Naive thymus-derived CD8-positive, alpha-beta T cell (primary cell): ENCODE results near the gene CTIF. TPM values are rescaled to one million over a fixed set of nuclear protein-coding genes. Genes with fewer than 3 reads are reported as not detected.
A peak's percentile ranks its signal among the peaks of the same experiment; 100 is the strongest.

Experiments used
- ATAC-seq, 2 donors: fragments of 150-1000 bp; cut with Tn5 transposase in 1 of 2; sonication (Bioruptor Pico), chemical (Tn5 transposase) in 1 of 2; 1 replicate in 1 of 2; 2 replicates in 1 of 2; pipeline ENCODE4 v1.10.0; 2021; ENCODE audit warnings: mild to moderate bottlenecking in 2 of 2, moderate library complexity in 2 of 2
- POLR2A ChIA-PET: fragments of 350-600 bp; sonication (Branson Sonifier 250); formaldehyde crosslinking; loops from one replicate; lab custom pipeline; 2021; ENCODE audit warnings: antibody characterized with exemption; lab: Charles Lee
- DNase-seq, 10 donors: peaks; one replicate each; pipeline versions ENCODE4 v3.0.0 to v3.0.0-alpha.2; 2020 to 2022
- H3K27ac Mint-ChIP-seq, 10 donors: one replicate each; pipeline ENCODE4 v1.8.0; 2020 to 2022; ENCODE audit warnings: mild to moderate bottlenecking in 10 of 10, mixed read lengths in 10 of 10, moderate library complexity in 4 of 10, inconsistent platforms in 1 of 10
- H3K27me3 Mint-ChIP-seq, 5 donors: one replicate each; pipeline ENCODE4 v1.8.0; 2021 to 2022; ENCODE audit warnings: mixed read lengths in 5 of 5
- H3K36me3 Mint-ChIP-seq, 3 donors: one replicate each; pipeline ENCODE4 v1.8.0; 2020 to 2022; ENCODE audit warnings: mixed read lengths in 3 of 3, mild to moderate bottlenecking in 2 of 3, inconsistent platforms in 1 of 3
- H3K4me1 Mint-ChIP-seq, 4 donors: one replicate each; pipeline ENCODE4 v1.8.0; 2021 to 2022; ENCODE audit warnings: mixed read lengths in 4 of 4
- H3K4me3 Mint-ChIP-seq, 10 donors: one replicate each; pipeline ENCODE4 v1.8.0; 2020 to 2022; ENCODE audit warnings: mild to moderate bottlenecking in 10 of 10, mixed read lengths in 10 of 10, moderate library complexity in 6 of 10, inconsistent platforms in 1 of 10
- H3K9me3 Mint-ChIP-seq, 9 donors: one replicate each; pipeline ENCODE4 v1.8.0; 2020 to 2022; ENCODE audit warnings: mixed read lengths in 9 of 9, mild to moderate bottlenecking in 3 of 9, inconsistent platforms in 1 of 9, moderate library complexity in 1 of 9
- polyA plus RNA-seq, 3 donors: library from polyadenylated mRNA; unstranded; fragments of 300-500 nt; fragmentation: Illumina TruSeq; gene quantifications; one replicate each; pipeline ENCODE4 v1.2.3, GENCODE V29; 2021
- total RNA-seq, 8 experiments: library from RNA in 2 of 8; stranded (reverse) in 2 of 8; gene quantifications; one replicate each; pipeline ENCODE4 v1.2.3 and lab custom pipeline; 2021 to 2026

The CTIF gene
- total and polyA plus RNA-seq, 5 experiments from 2014 or later = 0.06 to 3.4 (median 2.0) TPM; not detected in 2

DNA sequence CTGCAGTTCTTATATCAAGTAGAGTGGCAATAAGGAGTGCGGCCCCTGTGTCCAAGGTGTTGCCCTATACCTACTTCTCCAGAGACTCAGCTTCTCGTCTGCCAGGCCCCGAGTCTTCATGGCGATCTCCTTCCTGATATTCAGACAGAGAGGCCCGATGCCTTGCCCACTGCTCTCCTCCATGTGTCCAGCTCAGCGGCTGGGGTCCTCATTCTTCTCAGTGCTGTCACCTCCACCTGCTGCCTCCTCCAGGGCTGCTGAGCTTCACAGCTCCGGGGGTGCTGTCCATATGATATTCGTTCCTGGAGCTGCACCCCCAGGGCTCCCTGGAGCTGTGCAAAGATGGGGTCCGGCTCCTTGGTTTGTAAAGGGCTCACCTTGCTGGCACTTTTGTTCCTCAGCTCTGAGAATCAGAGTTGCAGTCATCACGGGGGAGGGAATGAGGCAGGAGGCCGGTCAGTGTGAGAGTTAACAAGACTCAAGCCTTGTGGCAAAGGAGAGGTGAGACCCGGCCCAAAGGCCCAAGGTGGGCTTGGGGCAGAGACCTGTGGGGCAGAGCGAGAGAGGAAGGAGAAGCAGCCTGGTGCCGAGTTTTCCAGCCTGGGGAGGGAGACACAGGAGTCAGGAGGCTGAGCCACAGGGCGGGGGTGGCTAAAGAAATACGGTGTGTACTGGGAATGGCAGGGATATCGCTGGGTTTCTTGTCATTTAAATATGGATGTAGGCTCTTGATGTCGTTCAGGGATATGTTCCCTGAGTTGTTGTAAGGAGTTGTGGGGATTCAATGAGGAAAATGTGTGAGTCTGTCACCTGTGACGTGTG is 120.6 kb downstream of the CTIF start:
- no peak for ATAC-seq
- Mint-ChIP-seq H3K4me3 (no peak overlapping the region), H3K36me3 (no peaks in the 10 kb centered on the region), H3K27ac (no peak overlapping the region), H3K4me1 (peaks cover 0 to 4% (median 0%) of the 10 kb centered on the region in 4 donors), H3K9me3 (no peaks in the 10 kb centered on the region), H3K27me3 (peaks cover 3 to 13% (median 3%) of the 10 kb centered on the region in 5 donors)
- POLR2A ChIA-PET = no interaction called here
- DNase-seq = no peak

DNA sequence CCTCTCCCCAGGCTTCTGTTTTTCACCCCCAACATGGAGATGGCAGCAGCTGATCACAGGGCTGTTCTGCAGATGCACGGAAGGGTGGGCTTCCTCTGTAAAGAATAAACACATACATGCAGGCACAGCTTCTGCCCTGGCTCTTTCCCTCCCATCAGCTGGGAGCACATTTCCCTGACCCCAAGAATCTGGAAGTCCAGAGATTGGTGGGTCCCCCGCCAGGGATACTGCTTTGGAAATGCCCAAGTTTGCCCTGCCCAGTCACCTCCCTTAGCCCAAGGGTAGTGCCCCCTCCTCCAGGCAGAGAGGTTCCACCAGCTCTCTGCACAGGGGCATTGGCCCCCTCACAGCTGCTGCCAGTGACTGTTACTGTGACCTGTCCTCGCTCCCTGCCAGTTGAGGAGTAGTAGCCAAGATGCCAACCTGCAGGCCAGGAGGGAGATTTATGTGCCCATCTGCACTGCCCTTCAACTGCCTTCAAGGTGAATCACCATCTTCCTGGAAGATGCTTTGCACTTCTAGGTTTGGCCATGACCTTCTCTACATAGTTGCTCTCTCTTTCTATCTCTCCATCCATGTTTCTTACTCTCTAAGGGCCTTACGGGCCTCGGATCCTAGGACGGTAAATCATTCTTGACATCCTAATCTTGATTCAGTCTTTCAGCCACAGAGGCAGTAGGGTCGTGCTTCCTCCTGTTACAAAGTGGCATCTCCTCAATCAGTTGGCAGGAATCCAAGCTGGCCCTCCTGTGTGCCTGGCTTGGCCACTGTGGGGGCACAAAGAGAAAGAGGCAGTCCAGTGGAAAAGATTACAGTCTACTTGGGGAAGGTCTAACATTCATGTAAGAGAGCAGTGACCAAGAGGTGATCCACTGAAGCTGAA is 121.8 kb downstream of the CTIF start:
- ATAC-seq = no peak
- H3K27ac Mint-ChIP-seq = no peak overlapping the region

DNA sequence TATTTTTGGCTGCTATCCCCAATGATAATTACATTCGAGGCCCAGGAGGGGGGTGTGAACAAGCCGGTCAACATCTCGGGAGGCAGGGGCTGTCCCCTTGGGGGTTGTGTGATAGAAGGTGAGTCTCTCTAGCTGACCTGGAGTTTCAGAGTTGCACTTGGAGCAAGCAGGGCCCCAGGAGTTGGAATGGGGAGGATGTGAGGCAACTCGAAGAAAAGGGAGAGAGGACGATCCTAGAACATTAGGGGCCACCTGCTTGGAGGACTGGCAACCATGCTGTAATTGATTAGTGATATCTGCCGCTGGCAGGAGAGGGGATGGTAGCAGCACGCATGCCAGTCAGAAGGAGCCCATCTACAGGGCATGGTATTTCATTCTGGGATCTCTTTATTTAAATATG is 122.6 kb downstream of the CTIF start:
- no peak overlapping the region for H3K4me3 Mint-ChIP-seq
- ATAC-seq = no peak
- peak overlapping the region in 2 of 10 donors; percentile 6 to 64 for H3K27ac Mint-ChIP-seq
- no peak for DNase-seq
- POLR2A ChIA-PET = no interaction called here
- peaks cover 0 to 11% (median 0%) of the 10 kb centered on the region in 3 donors for H3K36me3 Mint-ChIP-seq
- H3K27me3 Mint-ChIP-seq = peaks cover 3 to 21% (median 8%) of the 10 kb centered on the region in 5 donors
- peaks cover 0 to 4% (median 0%) of the 10 kb centered on the region in 4 donors for H3K4me1 Mint-ChIP-seq
- H3K9me3 Mint-ChIP-seq = peaks cover 0 to 12% (median 4%) of the 10 kb centered on the region in 9 donors

More for the DNA sequence above, 121.8 kb downstream of the CTIF start:
- no peak overlapping the region for H3K4me3 Mint-ChIP-seq
- DNase-seq = no peak
- peaks cover 0 to 5% (median under 1%) of the 10 kb centered on the region in 9 donors for H3K9me3 Mint-ChIP-seq
- H3K27me3 Mint-ChIP-seq = peaks cover 3 to 13% (median 5%) of the 10 kb centered on the region in 5 donors
- peaks cover 0 to 4% (median 0%) of the 10 kb centered on the region in 4 donors for H3K4me1 Mint-ChIP-seq
- peaks cover 0 to 2% (median 0%) of the 10 kb centered on the region in 3 donors for H3K36me3 Mint-ChIP-seq
- POLR2A ChIA-PET = interaction anchor here (0.5 kb wide), 1 partner anchor 794 kb away, joined by 6 read pairs; no protein-coding TSS in a partner anchor

DNA sequence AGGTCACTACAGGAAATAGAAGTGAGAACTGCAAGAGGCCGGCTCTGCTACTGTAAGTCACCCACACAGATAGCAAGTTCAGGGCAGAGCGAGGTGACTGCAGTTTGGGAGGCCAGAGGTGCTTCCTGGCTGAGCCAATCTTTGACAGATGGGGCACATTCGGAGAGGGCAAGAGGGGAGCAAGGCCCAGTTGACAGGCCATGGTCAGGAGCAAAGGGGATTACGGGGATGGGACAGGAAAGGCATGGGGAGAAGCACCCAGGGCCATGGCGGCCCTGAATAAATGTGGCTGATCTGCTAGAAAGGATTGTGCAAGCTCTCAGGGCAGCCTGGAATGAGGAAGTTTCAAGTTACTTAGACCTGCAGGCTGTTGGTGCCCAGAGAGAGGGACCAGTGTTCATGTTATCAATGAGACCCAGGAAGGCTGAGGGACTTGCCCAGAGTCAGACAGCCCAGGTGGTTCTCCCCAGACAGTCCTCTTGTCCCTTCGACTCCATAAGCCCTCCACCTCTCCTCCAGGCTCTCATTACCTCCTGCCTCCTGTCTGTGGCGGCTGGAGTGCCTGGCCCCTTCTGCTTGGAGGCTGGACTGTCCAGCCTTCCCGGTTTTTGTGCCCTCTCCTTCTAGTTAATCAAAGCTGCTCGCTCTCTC is 123.3 kb downstream of the CTIF start:
- ATAC-seq (no peak), DNase-seq (no peak)
- H3K4me1 Mint-ChIP-seq = peaks cover 0 to 4% (median 0%) of the 10 kb centered on the region in 4 donors
- H3K4me3 Mint-ChIP-seq = no peak overlapping the region
- H3K9me3 Mint-ChIP-seq = peaks cover 0 to 12% (median 4%) of the 10 kb centered on the region in 9 donors
- peaks cover 3 to 22% (median 8%) of the 10 kb centered on the region in 5 donors for H3K27me3 Mint-ChIP-seq
- peak overlapping the region in 1 of 10 donors; percentile 64 for H3K27ac Mint-ChIP-seq
- peaks cover 0 to 12% (median 0%) of the 10 kb centered on the region in 3 donors for H3K36me3 Mint-ChIP-seq
- POLR2A ChIA-PET = no interaction called here

DNA sequence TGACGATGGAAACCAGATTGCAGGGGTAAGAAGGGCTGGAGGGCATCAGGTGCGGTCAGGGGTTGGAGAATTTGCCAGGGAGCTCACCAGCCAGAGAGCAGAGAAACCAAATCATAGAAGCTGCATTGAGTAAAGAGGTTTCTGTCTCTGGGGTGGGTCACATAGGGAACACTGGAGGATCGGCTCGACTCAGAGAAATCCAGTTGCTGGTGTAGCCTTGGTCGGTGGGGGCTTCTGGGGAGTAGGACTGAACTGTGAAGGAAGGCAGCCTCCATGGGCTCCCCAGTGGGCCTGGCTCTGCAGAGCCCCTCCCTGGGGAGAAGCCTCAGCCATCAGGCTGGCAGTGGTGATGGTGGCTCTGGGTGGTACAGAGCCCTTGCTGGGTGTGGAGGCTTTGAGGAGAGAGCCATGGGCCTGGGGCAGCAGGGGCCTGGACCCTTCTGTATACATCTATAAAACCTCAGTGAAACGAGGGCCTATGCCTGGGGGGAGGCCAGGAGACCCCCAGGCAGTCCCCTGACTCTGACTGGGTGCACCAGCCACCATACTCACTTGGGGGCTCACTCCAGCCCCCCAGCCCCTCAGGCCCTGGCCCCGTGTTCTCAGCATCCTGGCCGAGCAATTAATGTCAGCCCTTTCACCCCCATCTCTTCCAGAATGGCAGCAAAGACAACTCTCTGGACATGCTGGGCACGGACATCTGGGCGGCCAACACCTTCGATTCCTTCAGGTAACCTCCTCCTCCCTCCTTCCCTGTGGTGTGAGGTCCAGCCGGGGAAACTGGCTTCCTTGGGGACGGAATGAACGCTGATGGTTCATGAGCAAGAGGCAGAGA is 124.5 kb downstream of the CTIF start:
- Mint-ChIP-seq H3K27me3 (peaks cover 3 to 22% (median 8%) of the 10 kb centered on the region in 5 donors), H3K4me3 (no peak overlapping the region), H3K9me3 (peaks cover 0 to 12% (median 4%) of the 10 kb centered on the region in 9 donors), H3K4me1 (peaks cover 0 to 4% (median 0%) of the 10 kb centered on the region in 4 donors), H3K27ac (no peak overlapping the region), H3K36me3 (peaks cover 0 to 12% (median 0%) of the 10 kb centered on the region in 3 donors)
- ATAC-seq (no peak), DNase-seq (no peak)
- POLR2A ChIA-PET = no interaction called here

DNA sequence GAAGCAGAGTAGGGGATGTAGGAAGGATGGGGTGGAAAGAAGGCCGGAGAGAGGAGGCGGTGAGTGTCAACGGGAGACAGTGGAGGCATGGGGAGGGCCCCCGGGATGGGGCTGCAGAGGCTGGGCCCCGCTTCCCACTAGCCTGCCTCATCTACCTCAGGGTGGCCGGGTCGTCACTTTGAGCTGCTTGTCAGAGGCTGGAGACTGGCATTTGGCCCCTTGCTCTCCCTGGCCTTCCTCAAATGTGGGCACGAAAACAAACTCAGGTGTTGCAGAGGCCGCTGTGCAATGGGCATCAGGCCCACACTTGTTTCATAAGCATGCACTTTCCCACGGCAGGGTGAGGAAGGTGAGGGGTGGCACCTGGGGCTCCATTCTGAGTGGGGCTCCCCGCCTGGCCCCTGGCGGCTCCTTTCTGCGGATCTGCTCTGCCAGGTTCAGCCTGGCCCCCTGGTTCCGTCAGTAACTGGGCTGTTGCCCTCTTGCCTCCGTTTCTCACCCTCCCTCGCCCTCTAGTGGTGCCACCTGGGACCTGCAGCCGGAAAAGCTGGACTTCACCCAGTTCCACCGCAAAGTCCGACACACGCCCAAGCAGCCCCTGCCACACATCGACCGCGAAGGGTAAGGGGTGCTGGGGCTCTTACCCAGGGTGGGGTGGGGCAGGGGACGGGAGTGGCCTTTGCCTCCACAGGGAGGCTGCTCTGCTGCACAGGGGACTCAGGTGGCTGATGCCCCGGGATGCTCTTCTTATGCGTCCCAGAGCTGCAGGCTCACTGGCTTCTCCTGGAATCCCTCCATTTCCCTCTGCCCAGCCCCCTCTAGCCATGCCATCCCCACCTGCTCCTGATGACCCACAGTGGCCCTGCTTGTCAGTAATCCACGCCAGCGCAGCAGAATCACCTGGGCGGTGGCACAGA is 125.4 kb downstream of the CTIF start:
- H3K4me3 Mint-ChIP-seq = no peak overlapping the region
- peaks cover 0 to 4% (median 0%) of the 10 kb centered on the region in 4 donors for H3K4me1 Mint-ChIP-seq
- H3K27me3 Mint-ChIP-seq = peaks cover 3 to 22% (median 8%) of the 10 kb centered on the region in 5 donors
- ATAC-seq = no peak
- POLR2A ChIA-PET = no interaction called here
- H3K36me3 Mint-ChIP-seq = peaks cover 0 to 12% (median 0%) of the 10 kb centered on the region in 3 donors
- H3K9me3 Mint-ChIP-seq = peaks cover 0 to 12% (median 4%) of the 10 kb centered on the region in 9 donors
- H3K27ac Mint-ChIP-seq = no peak overlapping the region
- peak in 8 of 10 donors; percentile 6 to 34 (median 25) for DNase-seq

DNA sequence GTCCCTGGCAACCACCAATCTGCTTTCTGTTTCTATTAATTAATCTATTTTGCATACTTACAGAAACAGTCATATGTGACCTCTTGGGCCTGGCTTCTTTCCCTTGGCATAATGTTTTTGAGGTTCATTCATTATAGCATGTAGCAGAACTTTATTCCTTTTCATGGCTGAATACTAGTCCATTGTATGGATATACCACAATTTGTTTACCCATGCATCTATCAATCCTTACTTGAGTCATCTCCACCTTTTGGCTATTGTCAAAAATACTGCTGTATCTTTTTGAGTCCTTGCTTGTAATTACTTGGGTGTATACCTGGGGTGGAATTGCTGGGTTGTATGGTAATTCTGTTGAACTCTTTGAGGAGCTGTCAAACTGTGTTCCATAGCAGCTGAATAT is 126.8 kb downstream of the CTIF start:
- peaks cover 0 to 4% (median 0%) of the 10 kb centered on the region in 4 donors for H3K4me1 Mint-ChIP-seq
- no peak for ATAC-seq
- POLR2A ChIA-PET = no interaction called here
- H3K27me3 Mint-ChIP-seq = peaks cover 3 to 22% (median 8%) of the 10 kb centered on the region in 5 donors
- peaks cover 0 to 12% (median 0%) of the 10 kb centered on the region in 3 donors for H3K36me3 Mint-ChIP-seq
- peaks cover 0 to 12% (median 6%) of the 10 kb centered on the region in 9 donors for H3K9me3 Mint-ChIP-seq
- H3K4me3 Mint-ChIP-seq = no peak overlapping the region
- no peak overlapping the region for H3K27ac Mint-ChIP-seq
- DNase-seq = no peak

DNA sequence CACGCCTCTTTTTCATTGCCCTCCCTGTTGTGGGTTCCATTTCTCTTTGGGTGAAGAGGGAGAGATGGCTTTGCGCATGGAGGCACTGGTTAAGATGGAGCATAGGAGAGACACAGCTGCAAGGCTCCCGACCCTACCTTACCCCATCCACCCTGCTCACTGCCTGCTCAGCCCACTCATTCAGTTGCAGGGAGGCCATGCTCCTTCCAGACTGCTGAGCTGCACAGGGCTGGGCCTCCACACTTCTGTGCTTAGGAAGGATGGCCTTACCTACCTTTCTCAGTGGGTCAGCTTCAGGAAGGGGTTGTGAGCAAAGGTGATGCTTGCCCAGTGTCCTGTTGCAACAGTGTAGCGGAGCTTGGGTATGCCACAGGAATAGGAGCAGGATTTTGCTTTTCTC is 127.8 kb downstream of the CTIF start:
- H3K27me3 Mint-ChIP-seq = peaks cover 3 to 22% (median 8%) of the 10 kb centered on the region in 5 donors
- peaks cover 0 to 19% (median 8%) of the 10 kb centered on the region in 3 donors for H3K36me3 Mint-ChIP-seq
- H3K4me3 Mint-ChIP-seq = no peak overlapping the region
- no peak overlapping the region for H3K27ac Mint-ChIP-seq
- H3K4me1 Mint-ChIP-seq = peaks cover 0 to 4% (median 0%) of the 10 kb centered on the region in 4 donors
- POLR2A ChIA-PET = no interaction called here
- H3K9me3 Mint-ChIP-seq = peaks cover 3 to 21% (median 12%) of the 10 kb centered on the region in 9 donors
- DNase-seq (no peak), ATAC-seq (no peak)

DNA sequence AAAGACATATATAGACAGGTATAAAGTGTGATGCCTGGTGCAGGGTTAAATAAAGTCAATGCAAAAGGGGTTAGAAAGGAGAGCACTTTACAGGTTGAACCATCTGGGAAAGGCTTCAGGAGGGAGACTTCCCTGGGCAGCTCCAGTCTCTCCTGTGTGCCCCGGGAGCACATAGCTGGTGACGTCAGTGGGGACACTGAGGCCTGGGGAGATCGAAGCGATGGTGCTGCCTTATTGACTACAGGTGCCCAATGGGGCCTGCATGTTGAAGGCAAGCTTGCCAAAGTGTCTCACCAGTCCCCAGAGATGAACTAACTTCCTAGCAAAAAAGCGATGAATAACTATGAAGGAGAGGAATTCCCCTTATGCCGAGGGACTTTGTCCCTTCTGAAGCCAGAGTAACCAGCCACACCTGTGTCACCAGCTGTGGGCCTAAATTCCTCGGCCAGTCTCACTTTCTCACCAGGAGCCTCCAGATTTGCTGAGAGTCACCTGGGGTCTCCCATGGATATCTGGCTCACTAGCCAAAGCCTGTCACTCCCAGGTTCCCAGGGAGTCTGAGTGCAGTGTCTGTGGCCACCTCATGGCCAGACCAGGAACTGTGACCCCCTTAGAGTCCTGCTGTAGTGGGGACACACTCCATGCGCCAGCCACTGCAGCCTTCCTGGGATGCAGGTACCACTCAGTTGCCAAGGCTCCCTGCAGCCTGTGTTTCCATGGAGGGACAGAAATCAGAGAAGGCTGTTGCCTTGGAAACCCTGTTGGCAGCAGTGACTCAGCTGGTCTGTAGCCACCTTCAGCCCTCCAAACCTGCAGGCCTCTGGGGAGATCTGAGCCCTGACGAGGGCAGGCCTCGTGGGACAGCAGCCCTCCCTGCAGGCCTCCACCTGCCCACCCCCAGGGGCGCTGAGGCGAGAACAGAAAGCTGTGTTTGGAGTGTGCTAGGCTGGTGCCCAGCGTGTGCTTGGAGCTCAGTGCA is 128.7 kb downstream of the CTIF start:
- DNase-seq = no peak
- peaks cover 0 to 22% (median 10%) of the 10 kb centered on the region in 3 donors for H3K36me3 Mint-ChIP-seq
- no peak for ATAC-seq
- no peak overlapping the region for H3K4me3 Mint-ChIP-seq
- H3K27me3 Mint-ChIP-seq = peaks cover 3 to 20% (median 8%) of the 10 kb centered on the region in 5 donors
- no peak overlapping the region for H3K27ac Mint-ChIP-seq
- H3K9me3 Mint-ChIP-seq = peaks cover 4 to 29% (median 14%) of the 10 kb centered on the region in 9 donors
- H3K4me1 Mint-ChIP-seq = peaks cover 0 to 4% (median 0%) of the 10 kb centered on the region in 4 donors
- POLR2A ChIA-PET = no interaction called here
